ENCODE results near the gene STON1. TPM values are rescaled to one million over a fixed set of nuclear protein-coding genes. Genes with fewer than 3 reads are reported as not detected.

STON1 gene
- total RNA-seq, 1 experiment from 2014 or later, result 5.5 TPM

DNA sequence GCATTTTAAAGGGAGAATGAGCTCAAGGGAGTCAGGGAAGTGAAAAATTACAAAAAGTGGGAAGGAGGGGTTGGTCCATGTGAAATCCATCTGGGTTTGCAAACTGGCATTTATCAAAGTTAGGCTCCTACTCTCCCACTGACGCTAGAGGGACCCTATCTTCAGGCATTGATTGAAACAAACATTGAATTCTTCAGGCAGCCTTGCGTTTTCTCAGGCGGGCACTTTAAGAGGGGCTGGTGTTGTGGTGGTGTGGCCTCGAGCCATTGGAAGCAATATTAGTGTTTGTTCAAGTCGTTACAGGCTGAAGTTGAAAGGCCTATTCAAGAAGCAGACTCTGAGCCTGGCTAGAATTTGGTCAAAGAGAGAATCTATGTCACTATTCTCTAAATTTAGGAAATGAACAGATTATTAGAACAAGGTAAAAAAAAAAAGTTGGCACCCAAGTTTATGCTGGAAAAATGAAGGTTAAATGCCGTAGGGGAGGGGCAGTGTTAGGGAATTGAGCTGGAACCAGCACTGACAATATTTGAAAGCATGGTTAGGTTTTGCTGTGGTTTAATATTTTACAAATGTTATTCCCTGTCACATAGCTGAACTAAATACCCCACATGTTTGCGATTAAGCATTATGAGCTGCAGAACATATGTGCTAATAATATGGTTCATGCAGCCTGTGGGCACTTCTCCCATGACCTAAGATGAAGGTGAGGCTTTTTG is 36.8 kb downstream of the STON1 start:
- H2BK12ac ChIP-seq (ENCODE audit: insufficient read length, low read depth, low read length), result no peak overlapping the region
- no peak overlapping the region for H3K56ac ChIP-seq (ENCODE audit: insufficient read length, low read depth, low read length)
- H4K20me1 ChIP-seq (ENCODE audit: control insufficient read depth, insufficient read depth, insufficient read length), result no peaks in the 10 kb centered on the region
- H3K4me1 Mint-ChIP-seq, result peaks cover 7 to 14% of the 10 kb centered on the region in 2 experiments
- no peak overlapping the region for H2AFZ ChIP-seq (ENCODE audit: low read length)
- H3K36me3 Mint-ChIP-seq (ENCODE audit: insufficient read depth in 1 of 3, low read depth in 3 of 3), result peaks cover 0 to 4% (median 2%) of the 10 kb centered on the region in 3 experiments; a peak in 3 of 7 replicates
- peaks cover 11% of the 10 kb centered on the region for H3K27me3 Mint-ChIP-seq (ENCODE audit: low read depth)
- no peak overlapping the region for H2BK20ac ChIP-seq (ENCODE audit: low read depth, low read length, poor library complexity, severe bottlenecking)
- no peaks in the 10 kb centered on the region for H3K4me1 ChIP-seq (ENCODE audit: insufficient read depth, low read length)
- H3K79me1 ChIP-seq (ENCODE audit: insufficient read depth, low read depth, low read length, poor library complexity, severe bottlenecking), result no peaks in the 10 kb centered on the region
- H2BK120ac ChIP-seq (ENCODE audit: low read depth, low read length, poor library complexity, severe bottlenecking), result no peak overlapping the region
- no peak overlapping the region for H3K23ac ChIP-seq (ENCODE audit: insufficient read length, low read depth, low read length)
- H3K4me2 ChIP-seq (ENCODE audit: insufficient read depth, insufficient read length, low read length), result no peak overlapping the region
- no peak overlapping the region for H3K27ac ChIP-seq (ENCODE audit: insufficient read length, low read depth, low read length)
- no peaks in the 10 kb centered on the region for H3K9me3 ChIP-seq (ENCODE audit: control insufficient read depth, low read depth, low read length)
- no peak overlapping the region for H3K9ac ChIP-seq (ENCODE audit: extremely low read depth, insufficient read length, low read length)
- no peak overlapping the region for H4K5ac ChIP-seq (ENCODE audit: insufficient read length, low read depth, low read length)
- H3K23me2 ChIP-seq (ENCODE audit: insufficient read length, low read depth, low read length, poor library complexity, severe bottlenecking), result no peaks in the 10 kb centered on the region
- TF ChIP-seq, protein P1, sequence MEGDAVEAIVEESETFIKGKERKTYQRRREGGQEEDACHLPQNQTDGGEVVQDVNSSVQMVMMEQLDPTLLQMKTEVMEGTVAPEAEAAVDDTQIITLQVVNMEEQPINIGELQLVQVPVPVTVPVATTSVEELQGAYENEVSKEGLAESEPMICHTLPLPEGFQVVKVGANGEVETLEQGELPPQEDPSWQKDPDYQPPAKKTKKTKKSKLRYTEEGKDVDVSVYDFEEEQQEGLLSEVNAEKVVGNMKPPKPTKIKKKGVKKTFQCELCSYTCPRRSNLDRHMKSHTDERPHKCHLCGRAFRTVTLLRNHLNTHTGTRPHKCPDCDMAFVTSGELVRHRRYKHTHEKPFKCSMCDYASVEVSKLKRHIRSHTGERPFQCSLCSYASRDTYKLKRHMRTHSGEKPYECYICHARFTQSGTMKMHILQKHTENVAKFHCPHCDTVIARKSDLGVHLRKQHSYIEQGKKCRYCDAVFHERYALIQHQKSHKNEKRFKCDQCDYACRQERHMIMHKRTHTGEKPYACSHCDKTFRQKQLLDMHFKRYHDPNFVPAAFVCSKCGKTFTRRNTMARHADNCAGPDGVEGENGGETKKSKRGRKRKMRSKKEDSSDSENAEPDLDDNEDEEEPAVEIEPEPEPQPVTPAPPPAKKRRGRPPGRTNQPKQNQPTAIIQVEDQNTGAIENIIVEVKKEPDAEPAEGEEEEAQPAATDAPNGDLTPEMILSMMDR (conservative IDR thresholded peaks at IDR 0.05), result peak; percentile 59
- H3K18ac ChIP-seq (ENCODE audit: insufficient read length, low read depth, low read length), result no peak overlapping the region
- WGBS (ENCODE audit: extremely low coverage, insufficient read length, low lambda C conversion rate), result no CpG with 5 or more reads among the region's 7 CpGs
- H3T11ph ChIP-seq (ENCODE audit: low read length), result no peak overlapping the region
- H4K91ac ChIP-seq (ENCODE audit: insufficient read length, low read depth, low read length), result no peak overlapping the region
- no peak overlapping the region for H4K8ac ChIP-seq (replicated peaks; ENCODE audit: insufficient read length, low read depth, low read length)
- H3K4me3 Mint-ChIP-seq, result no peak overlapping the region
- no peak overlapping the region for H2BK5ac ChIP-seq (ENCODE audit: insufficient read length, low read length)
- H2BK15ac ChIP-seq (ENCODE audit: low read depth, low read length), result no peak overlapping the region
- no peak overlapping the region for H3K14ac ChIP-seq (ENCODE audit: insufficient read depth, low read length)
- no peak for DNase-seq
- no peaks in the 10 kb centered on the region for H3K79me2 ChIP-seq (ENCODE audit: insufficient read depth, low read length)
- H3K4ac ChIP-seq (ENCODE audit: low read depth, low read length), result no peak overlapping the region
- no peaks in the 10 kb centered on the region for H3K27me3 ChIP-seq (ENCODE audit: insufficient read depth, low read length)
- no peaks in the 10 kb centered on the region for H3K9me3 Mint-ChIP-seq
- H2AK5ac ChIP-seq (ENCODE audit: insufficient read length, low read length), result no peak overlapping the region
- no peak overlapping the region for H3K27ac Mint-ChIP-seq

All from H9 (cell line).